GM21390 (cell line): ENCODE measurements around the gene POLA2.
"Not testable (repeated sequence)": the region's sequence is repeated elsewhere in the genome, so short reads cannot be mapped to it uniquely, and the experiment has no call there.

ENCODE experiments used
- ATAC-seq: cut with Tn5 transposase; IDR thresholded peaks from one replicate; pipeline ENCODE4 v1.9.1; 2021; ENCODE audit not compliant: unreplicated experiment

The POLA2 gene, protein sequence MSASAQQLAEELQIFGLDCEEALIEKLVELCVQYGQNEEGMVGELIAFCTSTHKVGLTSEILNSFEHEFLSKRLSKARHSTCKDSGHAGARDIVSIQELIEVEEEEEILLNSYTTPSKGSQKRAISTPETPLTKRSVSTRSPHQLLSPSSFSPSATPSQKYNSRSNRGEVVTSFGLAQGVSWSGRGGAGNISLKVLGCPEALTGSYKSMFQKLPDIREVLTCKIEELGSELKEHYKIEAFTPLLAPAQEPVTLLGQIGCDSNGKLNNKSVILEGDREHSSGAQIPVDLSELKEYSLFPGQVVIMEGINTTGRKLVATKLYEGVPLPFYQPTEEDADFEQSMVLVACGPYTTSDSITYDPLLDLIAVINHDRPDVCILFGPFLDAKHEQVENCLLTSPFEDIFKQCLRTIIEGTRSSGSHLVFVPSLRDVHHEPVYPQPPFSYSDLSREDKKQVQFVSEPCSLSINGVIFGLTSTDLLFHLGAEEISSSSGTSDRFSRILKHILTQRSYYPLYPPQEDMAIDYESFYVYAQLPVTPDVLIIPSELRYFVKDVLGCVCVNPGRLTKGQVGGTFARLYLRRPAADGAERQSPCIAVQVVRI

DNA sequence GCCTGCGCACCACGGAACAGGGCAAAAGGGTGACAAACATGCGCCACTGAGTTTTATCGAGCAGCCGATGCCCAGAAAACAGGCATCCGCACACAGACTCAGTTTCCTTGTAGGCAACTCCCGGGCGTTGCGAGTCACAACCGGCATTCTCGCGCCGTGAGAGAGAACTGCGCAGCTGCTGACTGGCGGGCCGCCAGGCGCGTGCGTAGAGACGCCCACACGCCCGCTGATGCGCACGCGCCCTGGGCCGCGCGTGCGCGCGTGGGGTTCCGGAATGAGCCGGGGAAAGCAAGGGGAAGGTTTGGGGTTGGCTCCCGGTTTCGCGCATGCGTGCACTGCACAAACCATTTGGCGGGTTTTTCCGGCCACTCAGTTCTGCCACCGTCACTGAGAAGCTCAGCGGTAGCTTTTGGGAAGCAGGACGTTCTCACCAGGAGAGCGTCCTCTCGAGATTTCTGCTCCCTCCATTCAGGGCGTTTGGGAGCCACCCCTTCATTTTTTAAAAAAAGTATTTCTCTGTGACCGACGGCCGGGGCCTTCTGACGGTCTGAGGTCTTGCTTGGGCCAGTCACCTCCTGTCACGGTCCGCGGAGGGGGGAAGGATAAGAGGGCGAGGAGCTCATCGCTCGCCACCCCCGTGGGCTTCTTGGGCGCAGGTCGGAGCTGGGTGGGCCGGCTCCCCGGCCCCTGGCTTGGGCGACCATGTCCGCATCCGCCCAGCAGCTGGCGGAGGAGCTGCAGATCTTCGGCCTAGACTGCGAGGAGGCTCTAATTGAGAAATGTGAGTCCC, at the start of gene POLA2:
Gene POLA2 (plus strand): TSS at position 372 of the 790 bp plus-strand sequence. CDS start 331 bp downstream, at position 703.
- peak; percentile 55 for ATAC-seq

GRCh38 chr11:65212226-65212801, 49.4 kb upstream of the POLA2 start:
- ATAC-seq: no peak

DNA sequence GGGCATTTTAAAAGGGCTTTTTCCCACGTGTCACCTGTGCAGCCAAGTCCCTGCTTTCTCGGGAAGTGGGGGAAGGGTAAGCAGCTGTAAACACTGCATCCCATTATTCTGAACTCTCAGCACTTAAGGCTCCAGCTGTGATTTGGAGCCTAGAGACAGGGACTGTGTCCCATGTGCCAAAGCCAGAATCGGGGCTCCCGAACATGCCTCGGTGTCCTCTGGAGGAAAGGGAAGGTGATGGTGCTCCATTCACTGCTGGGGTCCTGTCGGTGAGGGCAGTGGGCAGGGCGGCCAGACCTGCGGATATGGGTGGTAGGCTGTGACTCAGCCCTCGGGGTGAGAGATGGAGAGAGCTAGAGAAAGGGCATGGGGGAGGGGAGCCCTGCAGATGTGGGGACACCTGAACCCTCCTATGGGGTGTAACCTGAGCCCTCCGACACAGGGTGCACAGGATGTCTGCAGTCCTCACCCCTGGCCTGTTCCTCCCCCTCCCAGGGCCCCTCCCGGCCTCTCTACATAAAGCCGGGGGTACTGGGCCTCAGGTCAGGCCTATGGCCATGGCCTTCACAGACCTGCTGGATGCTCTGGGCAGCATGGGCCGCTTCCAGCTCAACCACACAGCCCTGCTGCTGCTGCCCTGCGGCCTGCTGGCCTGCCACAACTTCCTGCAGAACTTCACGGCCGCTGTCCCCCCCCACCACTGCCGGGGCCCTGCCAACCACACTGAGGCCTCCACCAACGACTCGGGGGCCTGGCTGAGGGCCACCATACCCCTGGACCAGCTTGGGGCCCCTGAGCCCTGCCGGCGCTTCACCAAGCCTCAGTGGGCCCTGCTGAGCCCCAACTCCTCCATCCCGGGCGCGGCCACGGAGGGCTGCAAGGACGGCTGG, 48.2 kb upstream of the POLA2 start:
- ATAC-seq: no peak

DNA sequence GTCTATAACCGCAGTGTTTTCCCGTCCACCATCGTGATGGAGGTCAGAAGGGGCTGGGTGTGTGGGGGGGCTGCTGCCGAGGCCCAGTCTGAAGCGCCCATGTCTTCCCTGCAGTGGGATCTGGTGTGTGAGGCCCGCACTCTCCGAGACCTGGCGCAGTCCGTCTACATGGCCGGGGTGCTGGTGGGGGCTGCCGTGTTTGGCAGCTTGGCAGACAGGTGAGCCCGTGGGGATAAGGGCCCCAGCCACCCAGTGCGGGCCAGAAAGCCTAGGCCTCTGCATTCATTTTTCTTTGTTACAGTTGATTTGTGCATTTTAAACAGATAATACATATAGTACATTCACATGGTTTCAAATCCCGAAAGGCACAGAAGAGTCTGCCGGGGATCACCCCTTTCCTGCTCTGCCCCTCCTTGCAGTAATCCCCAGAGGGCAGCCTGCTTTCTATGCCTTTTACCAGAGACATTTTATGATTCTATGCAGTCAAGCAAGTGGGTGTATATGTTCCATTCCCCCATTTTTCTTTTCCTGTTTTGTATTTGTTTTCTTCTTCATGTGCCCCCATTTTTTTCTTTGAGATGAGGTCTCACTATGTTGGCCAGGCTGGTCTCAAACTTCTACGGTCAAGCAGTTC, 47.4 kb upstream of the POLA2 start:
- no peak for ATAC-seq

DNA sequence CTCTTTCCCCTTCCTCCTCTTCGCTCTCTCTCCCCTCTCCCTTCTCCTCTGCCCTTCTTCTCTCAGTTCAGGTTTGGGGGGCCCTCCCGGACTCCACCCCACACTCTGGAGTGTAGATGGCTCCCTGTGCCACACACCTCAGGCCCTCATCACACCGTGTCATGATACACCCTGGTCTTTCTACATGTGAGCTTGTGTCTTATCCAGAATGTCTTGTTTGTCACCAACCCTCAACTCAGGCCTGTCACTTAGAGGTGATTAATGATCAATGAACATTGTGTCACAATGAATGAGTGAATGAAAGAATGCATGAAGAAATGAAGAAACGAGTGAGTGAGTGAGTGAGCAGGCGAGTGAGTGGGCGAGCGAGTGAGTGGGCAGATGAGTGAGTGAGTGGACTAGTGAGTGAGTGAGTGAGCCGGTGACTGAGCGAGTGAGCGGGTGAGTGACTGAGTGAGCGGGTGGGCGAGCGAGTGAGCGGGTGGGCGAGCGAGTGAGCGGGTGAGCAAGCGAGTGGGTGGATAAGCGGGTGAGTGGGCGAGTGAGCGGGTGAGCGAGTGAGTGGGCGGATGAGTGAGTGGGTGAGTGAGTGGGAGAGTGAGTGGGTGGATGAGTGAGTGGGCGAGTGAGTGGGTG, 46.2 kb upstream of the POLA2 start:
- no peak for ATAC-seq

DNA sequence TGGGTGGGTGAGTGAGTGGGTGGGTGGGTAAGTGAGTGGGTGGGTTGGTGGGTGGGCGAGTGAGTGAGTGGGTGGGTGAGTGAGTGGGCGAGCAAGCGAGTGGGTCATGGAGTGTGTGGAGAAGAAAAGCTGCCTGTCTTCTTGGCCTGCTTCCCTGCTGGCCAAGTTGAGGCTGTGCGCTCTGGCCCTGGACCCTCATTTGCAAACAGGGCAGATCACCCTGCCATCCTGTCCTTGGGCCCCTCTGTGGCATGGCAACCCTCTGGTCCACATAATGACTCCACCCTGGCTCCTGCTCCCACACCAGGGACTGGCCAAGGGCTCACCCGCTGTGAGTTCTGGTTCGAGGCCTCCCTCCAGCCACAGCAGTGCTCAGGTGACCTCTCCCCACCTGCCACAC, 44.9 kb upstream of the POLA2 start:
- no peak for ATAC-seq

DNA sequence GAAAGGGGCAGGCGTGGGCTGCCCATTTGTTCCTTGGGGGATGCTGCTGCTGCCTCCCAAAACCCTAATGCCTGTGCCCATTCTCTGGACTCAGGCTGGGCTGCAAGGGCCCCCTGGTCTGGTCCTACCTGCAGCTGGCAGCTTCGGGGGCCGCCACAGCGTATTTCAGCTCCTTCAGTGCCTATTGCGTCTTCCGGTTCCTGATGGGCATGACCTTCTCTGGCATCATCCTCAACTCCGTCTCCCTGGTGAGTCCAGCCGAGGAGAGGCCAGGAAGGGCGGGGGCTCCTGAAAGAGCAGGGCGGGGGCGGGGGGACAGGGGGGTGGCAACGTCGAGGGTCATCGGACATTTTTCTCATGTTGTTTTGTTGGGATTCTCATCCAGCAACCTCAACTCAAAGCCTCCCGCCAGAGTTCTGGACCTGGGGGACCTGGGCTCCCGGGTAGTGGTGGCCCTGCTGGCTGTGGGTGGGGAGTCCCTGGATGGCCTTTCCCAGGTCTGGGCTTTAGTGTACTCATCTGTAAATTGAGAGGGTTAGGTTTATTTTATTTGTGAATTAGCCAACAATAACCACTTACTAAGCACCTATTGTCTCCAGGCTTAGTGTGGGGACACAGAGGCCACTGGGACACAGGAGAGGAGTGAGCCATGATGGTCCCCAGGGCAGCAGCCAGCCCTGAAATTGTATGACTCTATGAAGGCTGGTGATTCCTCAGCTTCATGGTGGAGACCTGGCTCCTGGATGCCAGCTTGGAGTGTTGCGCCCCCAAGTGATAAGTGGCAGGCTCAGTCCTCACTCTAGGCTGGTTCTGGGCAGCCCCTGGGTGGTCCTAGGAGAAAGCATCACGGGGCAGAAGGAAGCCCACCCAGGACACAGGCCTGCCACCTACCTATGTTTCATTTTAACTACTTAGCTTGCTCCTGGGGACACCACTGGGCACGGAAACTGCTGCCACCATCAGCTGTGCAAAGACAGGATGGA, 44.0 kb upstream of the POLA2 start:
- no peak for ATAC-seq

GRCh38 chr11:65218446-65218845, 43.3 kb upstream of the POLA2 start:
- no peak for ATAC-seq

GRCh38 chr11:65219930-65220213, 41.9 kb upstream of the POLA2 start:
- ATAC-seq: no peak

DNA sequence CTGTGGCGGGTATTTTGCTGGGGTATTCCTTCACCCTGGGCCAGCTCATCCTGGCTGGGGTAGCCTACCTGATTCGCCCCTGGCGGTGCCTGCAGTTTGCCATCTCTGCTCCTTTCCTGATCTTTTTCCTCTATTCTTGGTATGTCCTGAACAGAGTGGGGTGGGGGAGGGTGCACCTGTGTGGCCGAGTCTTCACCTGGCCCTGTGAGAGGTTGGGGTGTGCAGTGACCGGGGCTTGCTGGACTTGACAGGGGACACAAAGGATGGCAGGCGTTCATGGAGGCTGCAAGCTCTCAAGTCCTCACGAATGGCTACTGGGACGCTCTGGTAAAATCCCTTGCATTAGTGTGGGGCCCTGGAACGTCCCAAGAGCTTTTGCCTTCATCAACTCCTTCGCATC, 40.7 kb upstream of the POLA2 start:
- no peak for ATAC-seq

GRCh38 chr11:65223011-65223410, 38.8 kb upstream of the POLA2 start:
- no peak for ATAC-seq

- ATAC-seq: no peak
Measured at GRCh38 chr11:65224930-65225278, 36.9 kb upstream of the POLA2 start.

DNA sequence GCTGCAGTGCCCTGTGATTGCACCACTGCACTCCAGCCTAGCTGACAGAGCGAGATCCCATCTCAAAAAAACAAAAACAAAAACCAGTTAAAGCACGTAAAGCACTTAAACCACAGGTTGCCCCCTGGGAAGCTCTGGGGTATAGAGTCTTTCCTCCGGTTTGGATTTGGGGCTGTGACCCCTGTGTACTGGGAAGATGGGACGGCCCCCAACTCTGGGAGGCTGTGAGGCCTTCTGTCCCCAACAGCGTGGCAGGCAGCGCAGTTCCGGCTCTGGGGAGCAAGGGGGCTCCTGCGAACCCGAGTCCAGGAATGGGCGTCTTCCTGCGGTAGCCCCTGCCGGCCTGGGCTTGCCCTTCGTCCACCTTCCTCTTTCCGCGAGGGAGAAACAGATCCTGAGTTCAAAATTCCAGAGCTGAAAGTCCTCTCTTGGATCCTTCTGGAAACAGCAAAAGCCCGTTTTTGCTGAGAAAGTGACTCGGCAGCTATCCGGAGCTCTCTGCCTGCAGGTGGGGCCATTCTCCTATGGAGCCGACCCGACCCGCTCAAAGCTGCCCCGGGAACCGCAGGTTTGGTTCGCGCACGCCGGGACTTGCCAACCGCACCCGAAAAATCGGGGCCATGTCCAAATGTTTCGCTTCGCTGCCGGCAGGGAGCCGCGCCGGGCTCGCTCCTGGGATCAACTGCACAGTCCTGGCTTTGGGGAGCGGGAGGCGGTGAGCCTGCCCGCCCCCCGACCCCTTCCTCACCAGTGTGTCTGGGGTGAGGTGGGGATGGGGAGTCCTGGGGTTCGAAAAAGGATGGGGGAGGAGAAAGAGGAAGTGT, 36.3 kb upstream of the POLA2 start:
- ATAC-seq: no peak

- ATAC-seq: no peak
Measured at GRCh38 chr11:65226103-65226442, 35.7 kb upstream of the POLA2 start.

GRCh38 chr11:65227879-65228278, 33.9 kb upstream of the POLA2 start:
- no peak for ATAC-seq

DNA sequence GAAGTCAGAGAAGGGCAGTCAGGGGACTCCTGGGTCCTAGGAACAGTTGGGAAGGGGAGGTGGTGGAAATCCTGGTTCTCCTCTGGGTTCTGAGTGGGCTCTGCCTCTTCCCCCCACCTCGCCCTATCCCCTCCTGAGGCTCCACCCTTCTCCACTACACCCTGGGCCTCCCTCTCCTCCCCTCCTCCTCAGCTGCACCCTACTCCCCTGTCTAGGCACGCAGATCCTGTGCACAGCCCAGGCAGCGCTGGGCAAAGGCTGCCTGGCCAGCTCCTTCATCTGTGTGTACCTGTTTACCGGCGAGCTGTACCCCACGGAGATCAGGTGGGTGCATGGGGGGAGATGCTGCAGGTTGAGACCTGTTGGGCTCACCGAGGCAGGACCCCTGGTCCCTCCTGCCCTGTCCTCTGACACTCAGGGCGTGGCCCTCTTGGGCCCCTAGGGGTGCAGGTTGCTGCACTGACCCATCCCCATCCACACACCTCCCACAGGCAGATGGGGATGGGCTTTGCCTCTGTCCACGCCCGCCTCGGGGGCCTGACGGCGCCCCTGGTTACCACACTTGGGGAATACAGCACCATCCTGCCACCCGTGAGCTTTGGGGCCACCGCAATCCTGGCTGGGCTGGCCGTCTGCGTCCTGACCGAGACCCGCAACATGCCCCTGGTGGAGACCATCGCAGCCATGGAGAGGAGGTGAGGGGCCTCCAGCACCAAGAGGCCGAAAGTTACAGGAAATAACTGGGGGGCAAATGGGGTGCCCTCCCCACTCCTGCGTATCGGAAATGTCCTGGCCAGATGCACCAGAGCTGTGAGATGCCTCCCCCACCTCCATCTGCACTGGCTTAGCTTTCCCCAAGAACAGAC, 25.3 kb upstream of the POLA2 start:
- ATAC-seq: no peak

DNA sequence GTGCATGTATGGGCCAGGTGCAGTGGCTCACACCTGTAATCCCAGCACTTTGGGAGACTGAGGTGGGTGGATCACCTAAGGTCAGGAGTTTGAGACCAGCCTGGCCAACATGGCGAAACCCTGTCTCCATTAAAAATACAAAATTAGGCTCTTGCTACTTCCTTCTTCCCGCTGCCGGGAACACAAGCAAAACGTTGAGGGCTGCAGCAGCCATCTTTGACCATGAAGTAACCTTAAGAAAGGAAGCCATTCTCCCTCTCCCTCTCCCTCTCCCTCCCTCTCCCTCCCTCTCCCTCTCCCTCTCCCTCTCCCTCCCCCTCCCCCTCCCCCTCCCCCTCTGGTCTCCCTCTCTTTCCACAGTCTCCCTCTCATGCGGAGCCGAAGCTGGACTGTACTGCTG, 23.5 kb upstream of the POLA2 start:
- ATAC-seq: not testable (repeated sequence)
